GM12872 (cell line): Measurements from ENCODE around the gene NT5M.

Experiments
- CTCF ChIP-seq: IDR thresholded peaks from 3 replicates; pipeline ENCODE4 v1.5.1; 2011; ENCODE audit warnings: low read depth, mild to moderate bottlenecking, low read length, moderate library complexity; ENCODE audit not compliant: insufficient read depth

Gene NT5M

GRCh38 chr17:17380145-17380925 is 77.2 kb downstream of the NT5M start:
- no peak for TF ChIP-seq CTCF

- TF ChIP-seq CTCF = no peak
Observed at GRCh38 chr17:17381446-17382064, 78.4 kb downstream of the NT5M start.

- no peak for TF ChIP-seq CTCF
Observed at GRCh38 chr17:17382065-17382459, 78.9 kb downstream of the NT5M start.

- no peak for TF ChIP-seq CTCF
Observed at GRCh38 chr17:17382971-17383370, 79.8 kb downstream of the NT5M start.

GRCh38 chr17:17384291-17384615 is 81.1 kb downstream of the NT5M start:
- TF ChIP-seq CTCF = no peak

- TF ChIP-seq CTCF = no peak
Observed at GRCh38 chr17:17384961-17385360, 81.8 kb downstream of the NT5M start.

- no peak for TF ChIP-seq CTCF
Observed at GRCh38 chr17:17385491-17385890, 82.3 kb downstream of the NT5M start.
